ENCODE results near the gene DCAF10.

The DCAF10 gene

GRCh38 chr9:37761511-37761910 lies 39.1 kb upstream of the DCAF10 start:
- TF ChIP-seq, protein P1, sequence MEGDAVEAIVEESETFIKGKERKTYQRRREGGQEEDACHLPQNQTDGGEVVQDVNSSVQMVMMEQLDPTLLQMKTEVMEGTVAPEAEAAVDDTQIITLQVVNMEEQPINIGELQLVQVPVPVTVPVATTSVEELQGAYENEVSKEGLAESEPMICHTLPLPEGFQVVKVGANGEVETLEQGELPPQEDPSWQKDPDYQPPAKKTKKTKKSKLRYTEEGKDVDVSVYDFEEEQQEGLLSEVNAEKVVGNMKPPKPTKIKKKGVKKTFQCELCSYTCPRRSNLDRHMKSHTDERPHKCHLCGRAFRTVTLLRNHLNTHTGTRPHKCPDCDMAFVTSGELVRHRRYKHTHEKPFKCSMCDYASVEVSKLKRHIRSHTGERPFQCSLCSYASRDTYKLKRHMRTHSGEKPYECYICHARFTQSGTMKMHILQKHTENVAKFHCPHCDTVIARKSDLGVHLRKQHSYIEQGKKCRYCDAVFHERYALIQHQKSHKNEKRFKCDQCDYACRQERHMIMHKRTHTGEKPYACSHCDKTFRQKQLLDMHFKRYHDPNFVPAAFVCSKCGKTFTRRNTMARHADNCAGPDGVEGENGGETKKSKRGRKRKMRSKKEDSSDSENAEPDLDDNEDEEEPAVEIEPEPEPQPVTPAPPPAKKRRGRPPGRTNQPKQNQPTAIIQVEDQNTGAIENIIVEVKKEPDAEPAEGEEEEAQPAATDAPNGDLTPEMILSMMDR (IDR thresholded peaks at IDR 0.05): no peak

DNA sequence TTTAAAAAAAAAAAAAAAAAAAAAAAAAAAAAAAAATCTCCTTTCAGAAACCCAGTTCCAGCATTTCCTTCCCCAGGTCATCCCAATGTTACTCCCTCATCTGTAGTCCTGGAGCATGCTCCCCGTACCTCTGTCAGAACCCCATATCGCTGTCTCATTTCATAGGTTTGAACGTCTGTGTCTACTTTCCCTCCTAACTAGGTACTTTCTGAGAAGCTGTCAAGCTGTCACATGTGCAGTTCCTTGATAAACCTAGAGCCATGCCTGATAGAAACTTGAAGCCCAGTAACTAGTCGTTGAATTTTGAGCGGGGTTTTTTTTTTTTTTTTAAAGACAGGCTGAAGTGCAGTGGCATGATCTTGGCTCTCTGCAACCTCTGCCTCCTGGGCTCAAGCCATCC lies 31.3 kb upstream of the DCAF10 start:
- TF ChIP-seq, protein P1 (IDR thresholded peaks at IDR 0.05): no peak

DNA sequence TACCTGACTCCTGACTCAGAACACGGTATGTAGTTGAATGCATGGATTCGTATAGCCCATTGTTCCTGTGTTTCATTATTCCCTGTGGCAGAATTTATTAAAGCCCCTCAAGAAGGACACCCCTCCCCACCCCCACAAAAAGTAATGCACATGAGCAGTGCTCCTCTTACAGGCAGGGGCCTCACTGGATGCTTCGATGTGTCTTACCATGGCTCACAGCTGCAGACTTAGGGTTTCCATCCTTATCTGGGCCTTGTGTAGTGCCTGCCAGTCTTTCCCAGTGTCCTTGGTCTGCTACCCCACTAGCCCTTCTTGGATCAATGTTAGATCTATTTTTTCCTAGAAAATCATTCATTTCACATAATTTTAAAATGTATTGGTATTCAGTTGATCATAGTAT lies 30.6 kb upstream of the DCAF10 start:
- TF ChIP-seq, protein P1 (IDR thresholded peaks at IDR 0.05): no peak

DNA sequence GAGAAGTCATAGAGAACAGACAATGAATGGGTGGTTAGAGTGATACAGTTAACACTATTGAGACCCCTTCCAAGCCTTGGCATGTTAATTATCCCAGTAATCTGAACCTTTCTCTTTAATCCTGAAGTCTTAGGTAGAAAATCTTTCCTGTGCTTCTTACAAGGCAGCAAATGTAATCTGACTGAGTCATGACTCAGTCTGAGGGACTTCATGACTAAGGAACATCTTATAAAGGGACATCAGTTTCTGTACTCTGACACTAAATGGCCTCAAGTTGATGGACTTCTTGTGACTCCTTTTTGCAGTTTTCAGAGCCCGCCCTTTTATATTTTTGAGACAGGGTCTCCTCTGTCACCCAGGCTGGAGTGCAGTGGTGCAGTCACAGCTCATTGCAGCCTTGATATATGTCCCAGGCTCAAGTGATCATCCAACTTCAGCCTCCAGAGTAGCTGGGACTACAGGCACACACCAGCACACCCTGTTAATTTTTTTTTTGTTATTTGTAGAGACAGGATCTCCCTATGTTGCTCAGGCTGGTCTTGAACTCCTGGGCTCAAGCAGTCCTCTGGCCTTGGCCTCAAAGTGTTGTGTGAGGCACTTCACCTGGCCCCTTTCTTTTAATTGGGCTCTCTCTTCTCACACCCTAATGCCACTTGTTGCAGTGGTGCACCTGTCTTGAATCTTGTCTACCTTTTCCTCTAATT lies 25.2 kb upstream of the DCAF10 start:
- TF ChIP-seq, protein P1 (IDR thresholded peaks at IDR 0.05): no peak

GRCh38 chr9:37776328-37776727 lies 24.3 kb upstream of the DCAF10 start:
- TF ChIP-seq, protein P1 (IDR thresholded peaks at IDR 0.05): no peak

DNA sequence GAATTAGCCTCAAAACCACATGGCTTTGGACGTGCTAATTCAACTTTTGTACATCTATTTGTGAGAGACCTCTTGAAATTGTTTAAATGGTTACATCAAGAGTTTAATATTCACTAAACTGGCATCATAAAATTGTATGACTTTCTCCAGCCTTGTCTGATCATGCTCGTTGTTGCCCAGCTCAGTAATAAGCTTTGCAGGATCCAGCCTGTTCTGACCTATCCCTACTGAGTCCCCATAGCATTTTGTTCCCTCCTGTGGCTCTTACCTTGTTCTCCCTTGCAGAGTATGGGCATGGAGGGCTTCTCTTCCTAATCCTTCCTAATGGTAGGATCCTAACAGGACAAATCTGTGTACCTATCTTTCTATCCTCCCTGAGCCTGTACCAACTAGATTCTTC lies 22.1 kb upstream of the DCAF10 start:
- TF ChIP-seq, protein P1 (IDR thresholded peaks at IDR 0.05): no peak

- TF ChIP-seq, protein P1 (IDR thresholded peaks at IDR 0.05): no peak
Measured at GRCh38 chr9:37784291-37784615, 16.3 kb upstream of the DCAF10 start.

All from LNCAP (cell line).